KMS-11 (cell line): ENCODE measurements around the gene RNH1.

Source experiments
- H2AFZ ChIP-seq: fragments of 200-600 bp; sonication (generic); 2 replicates; pipeline ENCODE4 v1.6.1; 2016; ENCODE audit warnings: antibody characterized with exemption, mixed run types, low read depth
- H3K27ac ChIP-seq: fragments of 200-600 bp; sonication (generic); 2 replicates; pipeline ENCODE4 v1.6.1; 2016; ENCODE audit warnings: mild to moderate bottlenecking, mixed run types
- H3K27me3 ChIP-seq: fragments of 200-600 bp; sonication (generic); 2 replicates; pipeline ENCODE4 v1.6.1; 2017; ENCODE audit warnings: mild to moderate bottlenecking, low read depth, mixed run types, moderate library complexity; ENCODE audit not compliant: insufficient read depth
- H3K36me3 ChIP-seq: fragments of 200-600 bp; sonication (generic); 2 replicates; pipeline ENCODE4 v1.6.1; 2017; ENCODE audit warnings: mild to moderate bottlenecking, mixed run types; ENCODE audit not compliant: insufficient read depth
- H3K4me1 ChIP-seq: fragments of 200-600 bp; sonication (generic); 2 replicates; pipeline ENCODE4 v1.6.1; 2016; ENCODE audit warnings: mild to moderate bottlenecking, low read depth, mixed run types; ENCODE audit not compliant: poor library complexity, severe bottlenecking
- H3K4me2 ChIP-seq: fragments of 200-600 bp; sonication (generic); 2 replicates; pipeline ENCODE4 v1.7.0; 2016; ENCODE audit warnings: mild to moderate bottlenecking, mixed run types
- H3K4me3 ChIP-seq: fragments of 200-600 bp; sonication (generic); IDR thresholded peaks from 2 replicates; pipeline ENCODE4 v1.6.1; 2017; ENCODE audit warnings: low read depth, low read length, mixed read lengths; ENCODE audit not compliant: insufficient read depth
- H3K79me2 ChIP-seq: fragments of 200-600 bp; sonication (generic); 2 replicates; pipeline ENCODE4 v1.6.1; 2016; ENCODE audit warnings: low read depth, mixed run types; ENCODE audit not compliant: insufficient read depth
- H3K9ac ChIP-seq: fragments of 200-600 bp; sonication (generic); 2 replicates; pipeline ENCODE4 v1.6.1; 2016; ENCODE audit warnings: mild to moderate bottlenecking, mixed run types
- H4K20me1 ChIP-seq: fragments of 200-600 bp; sonication (generic); 2 replicates; pipeline ENCODE4 v1.6.1; 2016; ENCODE audit warnings: mild to moderate bottlenecking, mixed run types; ENCODE audit not compliant: insufficient read depth
- TF ChIP-seq, protein P1 (sequence below): fragments of 200-600 bp; sonication (generic); conservative IDR thresholded peaks from 2 replicates; pipeline ENCODE4 v1.6.1; 2017; ENCODE audit warnings: low read depth, mild to moderate bottlenecking, antibody characterized with exemption, low read length, moderate library complexity, mixed read lengths

RNH1 gene

GRCh38 chr11:496834-497564, 10.0 kb downstream of the RNH1 start:
- Histone ChIP-seq H3K9ac (no peak overlapping the region), H3K4me3 (no peak overlapping the region), H3K79me2 (no peaks in the 10 kb centered on the region), H3K27ac (no peak overlapping the region), H3K27me3 (no peaks in the 10 kb centered on the region), H3K4me2 (no peak overlapping the region), H3K4me1 (no peaks in the 10 kb centered on the region), H3K36me3 (no peaks in the 10 kb centered on the region), H4K20me1 (no peaks in the 10 kb centered on the region), H2AFZ (no peak overlapping the region)
- TF ChIP-seq, protein P1, sequence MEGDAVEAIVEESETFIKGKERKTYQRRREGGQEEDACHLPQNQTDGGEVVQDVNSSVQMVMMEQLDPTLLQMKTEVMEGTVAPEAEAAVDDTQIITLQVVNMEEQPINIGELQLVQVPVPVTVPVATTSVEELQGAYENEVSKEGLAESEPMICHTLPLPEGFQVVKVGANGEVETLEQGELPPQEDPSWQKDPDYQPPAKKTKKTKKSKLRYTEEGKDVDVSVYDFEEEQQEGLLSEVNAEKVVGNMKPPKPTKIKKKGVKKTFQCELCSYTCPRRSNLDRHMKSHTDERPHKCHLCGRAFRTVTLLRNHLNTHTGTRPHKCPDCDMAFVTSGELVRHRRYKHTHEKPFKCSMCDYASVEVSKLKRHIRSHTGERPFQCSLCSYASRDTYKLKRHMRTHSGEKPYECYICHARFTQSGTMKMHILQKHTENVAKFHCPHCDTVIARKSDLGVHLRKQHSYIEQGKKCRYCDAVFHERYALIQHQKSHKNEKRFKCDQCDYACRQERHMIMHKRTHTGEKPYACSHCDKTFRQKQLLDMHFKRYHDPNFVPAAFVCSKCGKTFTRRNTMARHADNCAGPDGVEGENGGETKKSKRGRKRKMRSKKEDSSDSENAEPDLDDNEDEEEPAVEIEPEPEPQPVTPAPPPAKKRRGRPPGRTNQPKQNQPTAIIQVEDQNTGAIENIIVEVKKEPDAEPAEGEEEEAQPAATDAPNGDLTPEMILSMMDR = no peak

GRCh38 chr11:495537-495931, 11.5 kb downstream of the RNH1 start:
- TF ChIP-seq, protein P1 = no peak
- Histone ChIP-seq H4K20me1 (no peaks in the 10 kb centered on the region), H3K27ac (no peak overlapping the region), H3K4me3 (no peak overlapping the region), H3K4me2 (no peak overlapping the region), H2AFZ (no peak overlapping the region), H3K9ac (no peak overlapping the region), H3K27me3 (no peaks in the 10 kb centered on the region), H3K36me3 (no peaks in the 10 kb centered on the region), H3K79me2 (no peaks in the 10 kb centered on the region), H3K4me1 (no peaks in the 10 kb centered on the region)

DNA sequence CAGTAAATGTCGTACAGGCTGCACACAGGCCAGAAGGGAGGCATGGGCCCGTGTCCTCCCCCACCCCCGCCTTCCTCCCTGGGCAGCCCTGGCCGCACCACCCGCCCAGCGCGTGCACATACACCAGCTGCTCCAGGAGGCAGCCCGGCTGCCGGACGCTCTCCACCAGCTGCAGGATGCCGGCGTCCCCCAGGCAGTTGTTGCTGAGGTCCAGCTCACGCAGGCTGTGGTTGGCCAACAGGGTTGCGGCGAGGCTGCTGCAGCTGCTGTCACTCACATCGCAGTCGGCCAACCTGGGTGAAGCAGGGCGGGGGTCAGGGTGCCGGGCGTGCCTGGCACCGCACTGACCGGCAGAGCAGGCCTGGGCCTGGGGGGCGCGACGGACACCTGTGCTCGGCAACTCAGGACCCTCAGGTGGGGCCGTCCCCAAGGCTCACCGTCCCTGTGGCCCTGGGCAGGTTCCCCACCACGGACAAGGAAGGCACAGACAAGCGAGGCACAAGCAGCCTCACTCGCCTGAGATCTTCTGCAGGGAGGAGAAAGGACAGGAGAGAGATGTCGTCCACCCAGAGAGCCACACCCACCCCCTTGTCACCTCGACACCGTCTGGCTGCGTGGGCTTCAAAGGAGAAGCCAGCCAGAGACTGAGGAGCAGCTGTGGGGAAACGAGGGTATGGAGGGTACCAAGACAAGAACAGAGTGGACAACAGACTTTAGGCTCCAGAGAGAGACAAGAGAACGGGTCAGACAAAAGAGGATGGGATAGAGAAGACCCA, 12.1 kb downstream of the RNH1 start:
- Histone ChIP-seq H3K9ac (no peak overlapping the region), H3K79me2 (no peaks in the 10 kb centered on the region), H3K27me3 (no peaks in the 10 kb centered on the region), H3K4me1 (no peaks in the 10 kb centered on the region), H2AFZ (no peak overlapping the region), H3K36me3 (no peaks in the 10 kb centered on the region), H4K20me1 (no peaks in the 10 kb centered on the region), H3K4me2 (no peak overlapping the region), H3K4me3 (no peak overlapping the region), H3K27ac (no peak overlapping the region)
- TF ChIP-seq, protein P1 = no peak

- TF ChIP-seq, protein P1 = no peak
- no peaks in the 10 kb centered on the region for H3K27me3 ChIP-seq
- H4K20me1 ChIP-seq = no peaks in the 10 kb centered on the region
- H3K36me3 ChIP-seq = no peaks in the 10 kb centered on the region
- H2AFZ ChIP-seq = no peak overlapping the region
- H3K27ac ChIP-seq = no peak overlapping the region
- no peak overlapping the region for H3K4me2 ChIP-seq
- no peaks in the 10 kb centered on the region for H3K4me1 ChIP-seq
- H3K79me2 ChIP-seq = no peaks in the 10 kb centered on the region
- no peak overlapping the region for H3K9ac ChIP-seq
- no peak overlapping the region for H3K4me3 ChIP-seq
These were observed 14.4 kb downstream of the RNH1 start for GRCh38 chr11:492427-493226.
